D721Med (cell line): ENCODE results near the gene MYOCOS.

Experiments
- DNase-seq: peaks from one replicate; pipeline ENCODE4 v3.0.0; 2011; ENCODE audit warnings: low spot score; ENCODE audit not compliant: insufficient read length
- FAIRE-seq: peaks from 2 replicates; lab custom pipeline; 2011; peaks lifted over from hg19 to GRCh38; lab: Jason Lieb, UNC
- CTCF ChIP-seq: IDR thresholded peaks from 2 replicates; pipeline ENCODE4 v1.5.1; 2012; ENCODE audit warnings: mild to moderate bottlenecking, control low read depth; ENCODE audit not compliant: insufficient read depth; ENCODE audit errors: missing control alignments

MYOCOS gene

DNA sequence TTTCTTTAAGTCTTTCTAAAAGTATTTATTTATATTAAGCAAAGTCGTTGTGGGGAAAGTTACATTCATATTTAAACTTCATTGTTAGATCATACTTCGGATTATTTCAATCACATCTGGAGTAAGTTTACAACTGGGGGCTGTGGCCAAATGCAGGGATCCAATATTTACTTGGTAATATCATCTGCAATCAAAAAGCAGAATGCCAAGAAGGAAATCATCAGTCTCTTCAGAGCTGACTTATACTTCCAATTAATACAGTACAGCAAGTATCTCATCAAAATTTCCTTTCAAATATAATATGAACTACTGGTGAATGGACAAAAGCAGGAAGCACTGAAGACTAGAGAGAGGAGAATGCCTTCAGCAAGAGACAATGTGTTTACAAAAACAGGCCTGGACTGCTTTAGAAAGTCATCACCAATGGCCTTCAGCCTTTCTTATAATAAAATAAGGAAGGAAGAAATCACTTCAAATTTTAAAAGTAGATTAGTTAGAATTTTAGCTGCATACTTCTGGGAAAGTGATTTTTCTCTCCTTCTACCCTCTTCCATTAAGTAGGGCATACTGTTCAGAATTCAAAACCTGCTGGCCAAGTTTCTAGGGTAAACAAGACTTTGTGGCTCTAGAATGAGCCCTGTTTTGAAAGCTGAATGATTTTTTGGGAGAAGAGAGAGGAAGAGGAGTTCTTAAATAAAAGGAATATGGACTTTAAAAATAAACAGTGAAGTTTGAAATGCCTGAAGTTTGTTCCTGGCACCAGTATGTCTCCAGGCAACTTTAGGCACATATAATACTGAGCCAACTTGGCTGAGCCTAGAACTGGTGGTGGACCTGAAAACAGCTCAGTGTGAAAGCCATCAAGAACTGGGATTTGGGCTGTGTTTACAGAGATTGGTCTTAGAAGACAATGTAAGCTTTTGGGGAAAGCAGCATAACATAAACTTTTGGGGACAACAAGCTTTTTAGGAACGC is 52.7 kb downstream of the MYOCOS start:
- FAIRE-seq (no peak), DNase-seq (no peak)
- no peak for TF ChIP-seq CTCF
